Vagina (tissue), 2 donors: ENCODE data around the gene KIF21B.

Experiments
- POLR2AphosphoS5 ChIP-seq, 2 donors: sonication (generic); formaldehyde crosslinking; IDR thresholded peaks; one replicate each; pipeline ENCODE4 v1.9.0; 2017; ENCODE audit warnings: antibody characterized with exemption in 2 of 2, mild to moderate bottlenecking in 2 of 2, low read depth in 1 of 2; ENCODE audit not compliant: insufficient read depth in 1 of 2
- TF ChIP-seq, protein P1 (sequence below), 3 experiments: fragments of 450-650 bp in 2 of 3; fragments of 200-600 bp in 1 of 3; sonication (generic) in 1 of 3; IDR thresholded peaks; one replicate each; pipeline ENCODE4 v1.5.1; 2017 to 2019; ENCODE audit warnings: antibody characterized with exemption in 3 of 3, mild to moderate bottlenecking in 2 of 3, moderate library complexity in 2 of 3

DNA sequence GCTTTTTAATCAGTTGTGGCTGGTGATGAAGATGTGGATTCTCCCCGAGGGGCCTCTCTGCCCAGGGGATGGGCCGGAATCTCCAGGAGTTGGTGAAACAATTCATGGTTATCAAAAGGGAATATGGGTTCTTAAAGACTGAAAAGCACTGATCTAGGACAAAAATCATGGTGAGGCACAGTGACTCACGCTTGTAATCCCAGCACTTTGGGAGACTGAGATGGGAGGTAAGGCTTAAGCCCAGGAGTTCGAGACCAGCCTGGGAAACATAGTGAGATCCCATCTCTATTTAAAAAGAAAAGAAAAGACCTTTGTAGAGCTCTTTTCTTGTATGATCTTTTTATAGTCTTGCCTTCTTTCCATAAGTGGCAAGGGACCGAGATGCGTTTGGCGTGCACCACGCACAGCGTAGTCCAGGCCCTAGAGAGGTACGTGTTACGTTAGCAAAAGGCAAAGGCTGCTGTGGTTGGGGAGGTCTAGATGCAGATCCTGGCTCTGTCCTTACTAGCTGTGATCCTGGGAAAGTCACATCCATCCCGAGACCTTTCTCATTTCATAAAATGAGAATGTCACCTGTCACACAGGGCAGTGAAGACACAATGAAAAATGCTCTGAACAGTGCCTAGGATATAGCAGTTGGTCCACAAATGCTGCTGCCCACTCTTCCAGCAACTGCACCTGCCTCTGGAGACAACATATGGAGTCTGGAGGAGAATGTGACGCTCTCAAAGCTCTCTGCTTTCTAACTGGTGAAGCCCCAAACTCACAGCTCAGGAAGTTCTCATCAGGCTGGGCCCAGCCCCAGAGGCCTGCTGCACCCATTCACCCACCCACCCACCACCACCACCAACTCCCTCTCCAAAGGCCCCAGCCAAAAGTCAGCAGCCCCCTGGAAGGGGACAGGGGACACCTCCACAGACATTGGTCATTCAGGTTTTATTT, 54.8 kb downstream of the KIF21B start:
- TF ChIP-seq POLR2AphosphoS5 (IDR thresholded peaks at IDR 0.05; ENCODE audit: insufficient read depth in 1 of 2, low read depth in 1 of 2), result no peak
- TF ChIP-seq, protein P1, sequence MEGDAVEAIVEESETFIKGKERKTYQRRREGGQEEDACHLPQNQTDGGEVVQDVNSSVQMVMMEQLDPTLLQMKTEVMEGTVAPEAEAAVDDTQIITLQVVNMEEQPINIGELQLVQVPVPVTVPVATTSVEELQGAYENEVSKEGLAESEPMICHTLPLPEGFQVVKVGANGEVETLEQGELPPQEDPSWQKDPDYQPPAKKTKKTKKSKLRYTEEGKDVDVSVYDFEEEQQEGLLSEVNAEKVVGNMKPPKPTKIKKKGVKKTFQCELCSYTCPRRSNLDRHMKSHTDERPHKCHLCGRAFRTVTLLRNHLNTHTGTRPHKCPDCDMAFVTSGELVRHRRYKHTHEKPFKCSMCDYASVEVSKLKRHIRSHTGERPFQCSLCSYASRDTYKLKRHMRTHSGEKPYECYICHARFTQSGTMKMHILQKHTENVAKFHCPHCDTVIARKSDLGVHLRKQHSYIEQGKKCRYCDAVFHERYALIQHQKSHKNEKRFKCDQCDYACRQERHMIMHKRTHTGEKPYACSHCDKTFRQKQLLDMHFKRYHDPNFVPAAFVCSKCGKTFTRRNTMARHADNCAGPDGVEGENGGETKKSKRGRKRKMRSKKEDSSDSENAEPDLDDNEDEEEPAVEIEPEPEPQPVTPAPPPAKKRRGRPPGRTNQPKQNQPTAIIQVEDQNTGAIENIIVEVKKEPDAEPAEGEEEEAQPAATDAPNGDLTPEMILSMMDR (IDR thresholded peaks at IDR 0.05), result no peak
